ENCODE data around the gene FARS2. TPM values are rescaled to one million over a fixed set of nuclear protein-coding genes. Genes with fewer than 3 reads are reported as not detected.
"Not testable (repeated sequence)": the region's sequence is repeated elsewhere in the genome, so short reads cannot be mapped to it uniquely, and the experiment has no call there.

FARS2 gene
- polyA plus RNA-seq, 10 donors, result 9.2 to 14.0 (median 11.9) TPM

GRCh38 chr6:5684320-5685053 is 423.2 kb downstream of the FARS2 start:
- DNase-seq, result no peak

GRCh38 chr6:5693225-5694145 is 432.2 kb downstream of the FARS2 start:
- no peak for DNase-seq

DNA sequence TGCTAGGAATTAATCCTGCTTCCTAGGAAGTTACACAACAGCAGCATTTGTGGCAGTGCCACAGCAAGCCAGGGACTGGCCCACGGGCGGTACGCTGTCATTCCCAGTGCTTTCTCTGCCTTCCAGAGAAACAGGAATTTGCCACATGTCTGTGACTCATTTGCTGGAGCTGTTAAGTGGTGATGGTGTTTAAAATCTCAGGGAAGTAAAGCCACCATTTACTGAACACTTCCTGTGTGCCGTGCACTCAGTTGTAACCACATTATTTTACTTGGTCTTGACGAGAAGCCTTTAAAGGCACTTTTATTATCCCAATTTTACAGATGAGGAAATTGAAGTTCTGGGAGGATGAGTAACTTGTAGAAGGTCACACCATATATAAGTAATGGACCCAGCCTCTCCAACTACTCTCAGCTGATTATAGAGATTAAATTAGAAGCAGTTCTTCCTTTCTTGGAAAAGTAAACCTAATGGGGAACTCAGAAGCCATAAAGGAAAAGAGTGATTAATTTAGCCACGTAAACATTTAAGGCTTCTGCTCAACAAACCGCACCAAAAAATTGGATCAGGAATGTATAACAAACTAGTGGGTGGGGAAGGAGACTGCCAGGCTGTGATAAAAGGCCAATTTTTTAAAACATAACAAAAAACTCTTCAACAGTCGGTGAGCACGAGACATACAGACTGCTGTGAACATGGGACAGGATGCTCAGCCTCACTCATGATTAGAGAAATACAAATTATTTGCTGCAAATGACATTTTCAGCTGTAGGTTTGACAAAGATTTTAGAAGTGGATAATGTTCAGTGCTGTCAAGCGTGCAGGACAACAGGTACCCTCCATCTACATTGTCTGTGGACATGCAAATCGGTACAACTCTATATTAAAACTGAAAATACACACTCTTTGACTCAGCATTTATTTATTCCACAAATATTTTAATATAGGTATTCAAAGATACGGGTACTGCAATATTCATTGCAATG is 434.2 kb downstream of the FARS2 start:
- DNase-seq, result peak in 2 of 3 donors; percentile 11 to 79

DNA sequence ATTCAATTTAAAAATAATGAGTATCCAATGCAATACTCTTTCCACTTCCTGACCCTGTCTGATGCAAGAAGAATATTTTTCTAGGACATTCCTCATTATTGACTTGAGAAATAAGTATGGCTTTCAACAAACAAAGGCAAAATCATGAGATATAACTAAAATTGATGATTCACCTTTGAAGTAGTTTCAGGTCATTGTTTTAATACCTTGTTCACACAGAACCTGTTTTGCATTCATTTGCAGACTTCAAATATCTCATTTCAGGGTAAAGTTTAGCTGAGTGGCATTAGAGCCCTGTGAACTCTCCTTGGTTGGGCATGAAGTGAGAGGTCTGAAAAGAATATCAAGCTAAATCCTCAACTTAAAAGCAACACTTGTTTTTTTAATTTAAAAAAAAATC is 436.2 kb downstream of the FARS2 start:
- no peak for DNase-seq

GRCh38 chr6:5698318-5698717 is 437.0 kb downstream of the FARS2 start:
- no peak for DNase-seq

GRCh38 chr6:5699064-5699463 is 437.8 kb downstream of the FARS2 start:
- not testable (repeated sequence) for DNase-seq

DNA sequence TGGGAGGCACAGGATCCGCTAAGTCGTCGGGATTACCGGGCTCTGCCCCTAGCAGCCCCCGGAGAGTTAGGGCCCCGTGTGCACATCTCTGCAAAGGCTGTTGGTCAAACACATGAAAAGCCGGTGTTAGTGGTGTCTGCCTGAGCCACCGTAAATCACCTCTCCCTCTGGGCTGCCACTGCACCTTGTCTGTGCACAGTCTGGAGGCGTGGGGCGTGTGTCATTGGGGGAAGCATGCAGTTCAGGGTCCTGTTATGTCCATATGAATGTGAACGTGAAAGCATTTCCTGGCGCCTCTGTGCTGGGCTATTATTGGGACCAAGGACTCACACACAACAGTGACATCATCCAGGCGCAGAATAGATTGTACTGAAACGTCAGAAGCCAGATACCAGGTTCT is 439.9 kb downstream of the FARS2 start:
- DNase-seq, result peak in 1 of 3 donors; percentile 49

GRCh38 chr6:5704708-5705107 is 443.4 kb downstream of the FARS2 start:
- DNase-seq, result no peak

DNA sequence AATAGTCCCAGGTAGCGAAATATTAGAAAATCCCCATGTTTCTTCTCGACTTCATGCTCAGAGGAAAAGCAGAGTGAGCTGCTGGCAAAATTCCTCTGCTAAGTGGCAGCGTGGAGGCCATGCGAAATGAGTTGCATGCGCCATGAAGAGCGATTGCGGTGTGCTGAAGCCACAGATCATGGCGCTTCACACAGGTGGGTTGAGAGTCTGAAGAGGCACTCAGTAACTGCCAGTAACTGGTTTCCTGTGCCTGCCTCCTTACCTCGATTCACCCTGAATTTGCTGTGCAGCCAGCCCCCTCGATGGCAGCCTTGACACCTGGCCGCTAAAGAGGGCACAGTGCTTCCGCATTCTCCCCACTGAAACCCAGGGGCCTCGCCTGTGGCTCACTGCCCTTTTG is 443.9 kb downstream of the FARS2 start:
- no peak for DNase-seq

GRCh38 chr6:5706124-5707033 is 445.1 kb downstream of the FARS2 start:
- no peak for DNase-seq

DNA sequence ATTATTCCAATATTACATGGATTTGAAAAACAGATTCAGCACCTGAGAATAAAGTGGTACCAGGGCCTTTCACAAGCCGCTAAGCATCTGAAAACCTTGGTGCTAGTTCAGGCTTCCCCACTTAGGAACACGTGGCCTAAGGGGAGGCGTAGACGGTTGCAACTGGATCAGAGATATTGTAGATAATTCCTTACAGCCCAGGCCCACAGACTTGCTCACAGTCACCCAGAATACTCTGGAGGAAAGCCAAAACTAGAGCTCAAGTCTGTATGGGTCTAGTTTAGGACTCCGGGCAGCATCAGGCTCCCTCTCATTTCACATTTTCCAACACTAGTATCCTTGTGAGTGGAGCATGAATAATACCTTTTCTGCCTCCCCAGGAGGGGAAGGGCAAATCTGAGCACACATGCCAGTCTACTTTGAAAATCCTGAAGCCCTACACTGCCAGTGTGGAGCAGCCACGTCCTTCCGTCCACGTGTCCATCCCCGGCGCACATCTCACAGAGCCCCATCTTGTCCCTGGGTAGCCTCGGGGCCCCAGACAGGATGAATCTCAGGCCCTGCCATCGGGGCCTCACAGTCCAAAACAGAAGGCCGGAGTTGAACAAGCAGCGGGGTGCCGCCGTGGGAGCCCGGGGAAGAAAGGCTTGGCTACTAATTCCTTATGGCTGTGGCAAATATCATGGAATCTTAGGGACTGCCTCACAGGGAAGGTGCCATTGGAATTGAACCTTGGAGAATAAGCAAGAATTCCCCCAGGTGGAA is 446.1 kb downstream of the FARS2 start:
- DNase-seq, result no peak

DNA sequence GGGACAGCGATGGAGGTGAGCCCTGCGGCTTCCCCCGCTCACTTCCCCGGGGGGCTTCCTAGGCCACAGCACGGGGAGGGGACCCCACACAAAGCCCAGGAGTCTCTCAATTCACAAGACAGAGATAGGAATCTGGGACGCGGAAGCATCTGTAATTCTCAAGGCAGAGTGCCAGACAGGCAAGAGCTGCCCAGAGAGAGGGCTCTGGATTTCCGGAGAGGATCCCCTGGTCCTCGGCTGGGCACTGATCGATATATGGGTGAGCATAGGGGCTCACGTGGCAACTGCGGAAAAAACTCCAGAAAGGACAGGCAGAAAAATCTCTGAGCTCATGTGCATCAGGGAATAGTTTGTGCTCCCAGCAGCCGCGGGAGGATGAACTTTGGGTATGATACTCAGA is 449.2 kb downstream of the FARS2 start:
- DNase-seq, result no peak

- DNase-seq, result no peak
These were observed 449.6 kb downstream of the FARS2 start for GRCh38 chr6:5710936-5711335.

DNA sequence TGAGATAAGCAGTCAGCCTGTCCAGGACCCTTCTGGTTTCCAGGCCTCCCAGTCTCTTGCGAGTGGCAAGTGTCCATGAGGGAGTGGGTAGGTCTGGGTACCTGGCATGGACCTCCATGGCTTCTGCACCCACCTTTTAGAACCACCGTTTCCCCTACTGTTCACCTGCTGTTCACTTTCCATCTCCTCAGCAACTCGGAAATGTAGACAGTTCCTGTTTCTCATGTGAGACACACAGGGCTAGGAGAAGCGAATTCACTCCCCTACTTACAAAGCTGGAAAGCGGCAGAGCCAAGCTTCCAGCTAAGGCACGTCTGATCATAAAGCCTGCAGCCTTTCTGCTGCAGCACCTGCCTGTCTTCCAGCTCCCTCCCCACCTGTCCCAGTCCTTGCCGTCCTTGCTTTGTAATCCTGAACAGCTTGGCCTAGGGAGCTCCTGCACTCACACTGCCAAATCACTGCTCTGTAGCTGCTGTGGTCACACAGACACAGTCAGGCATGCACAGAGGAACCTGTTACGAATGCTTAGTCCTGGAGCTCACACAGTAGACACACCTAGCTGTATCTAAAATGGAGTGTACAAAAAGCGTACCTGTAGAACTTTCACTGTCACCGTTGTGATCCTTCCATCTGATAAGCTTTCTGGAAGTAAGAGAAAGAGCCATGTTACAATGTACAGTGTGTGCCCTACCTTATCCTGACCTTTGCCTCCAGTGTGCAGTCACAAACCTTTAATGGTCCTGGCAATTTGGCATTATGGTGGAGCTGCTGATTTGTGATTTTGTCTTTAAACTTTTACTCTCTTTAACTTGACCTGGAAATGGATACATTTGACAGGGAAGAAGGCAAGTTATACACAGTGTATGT is 451.3 kb downstream of the FARS2 start:
- DNase-seq, result no peak

DNA sequence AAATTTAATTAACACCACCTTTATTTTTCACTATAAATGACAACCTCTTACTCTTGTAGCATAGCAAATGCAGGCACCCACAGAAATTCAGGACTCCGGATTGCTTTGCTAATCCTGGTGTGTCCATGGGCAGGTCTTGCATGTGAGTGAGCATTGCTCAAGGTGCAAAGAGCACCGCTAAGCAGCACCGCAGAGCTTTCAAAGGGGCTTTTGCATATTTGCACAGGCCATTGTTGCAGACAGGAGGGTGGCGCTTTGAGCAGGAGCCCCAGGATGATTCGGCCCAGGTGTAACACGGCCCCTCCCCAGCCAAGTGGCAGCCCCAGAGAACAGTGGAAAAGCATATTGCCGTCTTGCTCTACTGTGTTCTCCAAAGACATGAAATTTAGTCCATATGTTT is 452.2 kb downstream of the FARS2 start:
- no peak for DNase-seq

GRCh38 chr6:5718231-5718947 is 457.1 kb downstream of the FARS2 start:
- no peak for DNase-seq

GRCh38 chr6:5723841-5724691 is 462.8 kb downstream of the FARS2 start:
- peak in 2 of 3 donors; percentile 32 to 65 for DNase-seq

Measured in muscle of back (tissue), 11 donors.